HG03342 (cell line): Measurements from ENCODE around the gene PPP1R9B.

Experiments used
- ATAC-seq: cut with Tn5 transposase; IDR thresholded peaks from one replicate; pipeline ENCODE4 v1.9.1; 2021; ENCODE audit warnings: mild to moderate bottlenecking, moderate library complexity; ENCODE audit not compliant: unreplicated experiment

The PPP1R9B gene

GRCh38 chr17:50174444-50174843, 24.0 kb upstream of the PPP1R9B start:
- no peak for ATAC-seq

- no peak for ATAC-seq
These were observed 23.0 kb upstream of the PPP1R9B start for GRCh38 chr17:50173335-50173941.

GRCh38 chr17:50172936-50173334, 22.5 kb upstream of the PPP1R9B start:
- no peak for ATAC-seq

- ATAC-seq = no peak
These were observed 21.7 kb upstream of the PPP1R9B start for GRCh38 chr17:50172130-50172529.

- no peak for ATAC-seq
These were observed 21.0 kb upstream of the PPP1R9B start for GRCh38 chr17:50171371-50172071.

- ATAC-seq = peak; percentile 64
These were observed 20.3 kb upstream of the PPP1R9B start for GRCh38 chr17:50170662-50171370.

GRCh38 chr17:50169881-50170459, 19.5 kb upstream of the PPP1R9B start:
- ATAC-seq = no peak

GRCh38 chr17:50169121-50169764, 18.8 kb upstream of the PPP1R9B start:
- ATAC-seq = no peak

- no peak for ATAC-seq
These were observed 17.8 kb upstream of the PPP1R9B start for GRCh38 chr17:50168319-50168718.

- ATAC-seq = no peak
These were observed 16.9 kb upstream of the PPP1R9B start for GRCh38 chr17:50167371-50167770.

- no peak for ATAC-seq
These were observed 16.2 kb upstream of the PPP1R9B start for GRCh38 chr17:50166518-50167181.

- ATAC-seq = no peak
These were observed 15.5 kb upstream of the PPP1R9B start, which contains the start of gene SGCA for GRCh38 chr17:50165867-50166517. Gene SGCA, plus strand, starts transcription at chr17:50166005. Its CDS starts 36 bp downstream, at chr17:50166041.

GRCh38 chr17:50165466-50165865, 15.0 kb upstream of the PPP1R9B start:
- ATAC-seq = no peak

GRCh38 chr17:50165066-50165465, 14.6 kb upstream of the PPP1R9B start:
- ATAC-seq = no peak

- no peak for ATAC-seq
These were observed 14.2 kb upstream of the PPP1R9B start for GRCh38 chr17:50164697-50164988.

- no peak for ATAC-seq
These were observed 13.6 kb upstream of the PPP1R9B start for GRCh38 chr17:50163843-50164696.

GRCh38 chr17:50162466-50163254, 12.2 kb upstream of the PPP1R9B start:
- ATAC-seq = no peak

- ATAC-seq = no peak
These were observed 11.4 kb upstream of the PPP1R9B start for GRCh38 chr17:50161911-50162288.
